HEK293 (cell line): ENCODE measurements around the gene CLASP1.

Source experiments
- BCL11A ChIP-seq: fragments of 450-650 bp; formaldehyde crosslinking; IDR thresholded peaks from 2 replicates; pipeline ENCODE4 v1.5.1; 2016; ENCODE audit warnings: low read depth, missing biosample characterization, missing genetic modification characterization
- CTCF ChIP-seq: fragments of 450-650 bp; formaldehyde crosslinking; IDR thresholded peaks from 2 replicates; pipeline ENCODE4 v1.5.1; 2016; ENCODE audit warnings: missing biosample characterization, missing genetic modification characterization
- HOXA7 ChIP-seq: sonication (generic); formaldehyde crosslinking; IDR thresholded peaks from 2 replicates; pipeline ENCODE4 v1.8.1; 2022; ENCODE audit warnings: missing genetic modification reagents, borderline replicate concordance
- KLF7 ChIP-seq: fragments of 450-650 bp; formaldehyde crosslinking; IDR thresholded peaks from 2 replicates; pipeline ENCODE4 v1.5.1; 2016; ENCODE audit warnings: missing biosample characterization, missing genetic modification characterization, borderline replicate concordance
- KLF9 ChIP-seq: fragments of 450-650 bp; formaldehyde crosslinking; IDR thresholded peaks from 2 replicates; pipeline ENCODE4 v1.5.1; 2016; ENCODE audit warnings: missing biosample characterization, missing genetic modification characterization, low read depth
- MEIS1 ChIP-seq: sonication (generic); formaldehyde crosslinking; IDR thresholded peaks from 2 replicates; pipeline ENCODE4 v1.8.1; 2022; ENCODE audit warnings: missing genetic modification reagents, mild to moderate bottlenecking, borderline replicate concordance
- SP2 ChIP-seq: fragments of 450-650 bp; formaldehyde crosslinking; IDR thresholded peaks from 2 replicates; pipeline ENCODE4 v1.5.1; 2016; ENCODE audit warnings: missing biosample characterization, missing genetic modification characterization
- TCF7L2 ChIP-seq: IDR thresholded peaks from 2 replicates; pipeline ENCODE4 v1.6.1; 2011; ENCODE audit warnings: low read depth, mild to moderate bottlenecking, inconsistent platforms, low read length, moderate library complexity, borderline replicate concordance
- ZBTB1 ChIP-seq: fragments of 450-650 bp; formaldehyde crosslinking; IDR thresholded peaks from 2 replicates; pipeline ENCODE4 v1.5.1; 2016; ENCODE audit warnings: missing biosample characterization, missing genetic modification characterization
- ZBTB11 ChIP-seq: fragments of 450-650 bp; formaldehyde crosslinking; conservative IDR thresholded peaks from 2 replicates; pipeline ENCODE4 v1.5.1; 2016; ENCODE audit warnings: low read depth, missing biosample characterization, missing genetic modification characterization
- ZBTB20 ChIP-seq: fragments of 450-650 bp; formaldehyde crosslinking; IDR thresholded peaks from 2 replicates; pipeline ENCODE4 v1.5.1; 2016; ENCODE audit warnings: missing biosample characterization, missing genetic modification characterization
- ZNF157 ChIP-seq: fragments of 450-650 bp; formaldehyde crosslinking; IDR thresholded peaks from 2 replicates; pipeline ENCODE4 v1.5.1; 2016; ENCODE audit warnings: missing biosample characterization, missing genetic modification characterization
- ZNF473 ChIP-seq: fragments of 450-650 bp; formaldehyde crosslinking; IDR thresholded peaks from 2 replicates; pipeline ENCODE4 v1.5.1; 2017; ENCODE audit warnings: missing biosample characterization, missing genetic modification characterization
- ZNF513 ChIP-seq: fragments of 450-650 bp; IDR thresholded peaks from 2 replicates; pipeline ENCODE4 v1.5.1; 2018; ENCODE audit warnings: missing biosample characterization, missing genetic modification characterization
- ZNF548 ChIP-seq: fragments of 450-650 bp; formaldehyde crosslinking; IDR thresholded peaks from 2 replicates; pipeline ENCODE4 v1.5.1; 2016; ENCODE audit warnings: missing biosample characterization, missing genetic modification characterization
- ZNF560 ChIP-seq: fragments of 450-650 bp; formaldehyde crosslinking; IDR thresholded peaks from 2 replicates; pipeline ENCODE4 v1.5.1; 2017; ENCODE audit warnings: missing biosample characterization, missing genetic modification characterization, borderline replicate concordance
- ZNF621 ChIP-seq: fragments of 450-650 bp; formaldehyde crosslinking; IDR thresholded peaks from 2 replicates; pipeline ENCODE4 v1.5.1; 2017; ENCODE audit warnings: missing biosample characterization, missing genetic modification characterization
- ZNF639 ChIP-seq: fragments of 450-650 bp; formaldehyde crosslinking; IDR thresholded peaks from 2 replicates; pipeline ENCODE4 v1.5.1; 2016; ENCODE audit warnings: missing biosample characterization, missing genetic modification characterization
- ZNF658 ChIP-seq: fragments of 450-650 bp; formaldehyde crosslinking; IDR thresholded peaks from 2 replicates; pipeline ENCODE4; 2016; ENCODE audit warnings: missing biosample characterization, missing genetic modification characterization
- ZNF701 ChIP-seq: fragments of 450-650 bp; formaldehyde crosslinking; IDR thresholded peaks from 2 replicates; pipeline ENCODE4 v1.5.1; 2016; ENCODE audit warnings: missing biosample characterization, missing genetic modification characterization
- ZNF707 ChIP-seq: fragments of 450-650 bp; formaldehyde crosslinking; IDR thresholded peaks from 2 replicates; pipeline ENCODE4 v1.5.1; 2016; ENCODE audit warnings: missing biosample characterization, missing genetic modification characterization
- ZNF747 ChIP-seq: fragments of 450-650 bp; formaldehyde crosslinking; IDR thresholded peaks from 2 replicates; pipeline ENCODE4 v1.5.1; 2016; ENCODE audit warnings: missing biosample characterization, missing genetic modification characterization
- ZSCAN23 ChIP-seq: fragments of 450-650 bp; formaldehyde crosslinking; IDR thresholded peaks from 2 replicates; pipeline ENCODE4 v1.5.1; 2016; ENCODE audit warnings: missing biosample characterization, missing genetic modification characterization
- ZSCAN30 ChIP-seq: fragments of 450-650 bp; IDR thresholded peaks from 2 replicates; pipeline ENCODE4 v1.5.1; 2018; ENCODE audit warnings: missing biosample characterization, mild to moderate bottlenecking, missing genetic modification characterization, moderate library complexity
- TF ChIP-seq, protein P1 (sequence below): fragments of 450-650 bp; formaldehyde crosslinking; IDR thresholded peaks from 2 replicates; pipeline ENCODE4 v1.5.1; 2017; ENCODE audit warnings: missing biosample characterization, missing genetic modification characterization
- TF ChIP-seq, protein P2 (sequence below): fragments of 450-650 bp; formaldehyde crosslinking; IDR thresholded peaks from 2 replicates; pipeline ENCODE4 v1.5.1; 2016; ENCODE audit warnings: missing biosample characterization, missing genetic modification characterization

CLASP1 gene

DNA sequence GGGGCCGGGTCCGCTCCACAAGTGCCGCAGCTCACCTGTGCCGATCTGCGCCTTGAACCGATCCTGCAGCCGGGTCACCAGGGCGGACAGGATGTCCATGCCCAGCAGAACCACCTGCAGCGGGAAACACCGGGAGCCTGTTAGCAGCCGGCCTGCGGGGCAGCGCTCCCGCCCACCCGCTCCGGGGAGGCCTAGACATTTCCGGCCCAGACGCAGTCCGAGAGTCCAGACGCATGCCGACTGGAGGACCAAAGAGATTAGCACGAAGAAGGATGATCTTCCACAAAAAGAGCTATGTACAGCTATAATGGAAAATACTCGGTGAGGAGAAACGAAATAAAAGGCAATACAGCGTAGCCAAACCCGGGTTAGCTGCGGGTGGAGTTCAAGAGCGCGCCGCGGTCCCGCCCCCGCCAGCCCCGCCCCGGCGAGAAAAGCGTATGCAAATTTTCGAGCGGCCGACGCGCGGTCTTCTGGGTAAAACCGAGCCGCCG is 119.0 kb downstream of the CLASP1 start (continued):
- no peak for TF ChIP-seq ZNF639 (tag by site-specific recombination)
- TF ChIP-seq ZNF621 (tag by site-specific recombination) = no peak
- no peak for TF ChIP-seq BCL11A
- TF ChIP-seq ZBTB1 (tag by site-specific recombination) = no peak
- peak; percentile 87; the same call in 1 of the 2 replicates for TF ChIP-seq ZNF548
- no peak for TF ChIP-seq ZSCAN30 (tag by site-specific recombination)
- TF ChIP-seq ZNF473 = no peak
- TF ChIP-seq, protein P1, sequence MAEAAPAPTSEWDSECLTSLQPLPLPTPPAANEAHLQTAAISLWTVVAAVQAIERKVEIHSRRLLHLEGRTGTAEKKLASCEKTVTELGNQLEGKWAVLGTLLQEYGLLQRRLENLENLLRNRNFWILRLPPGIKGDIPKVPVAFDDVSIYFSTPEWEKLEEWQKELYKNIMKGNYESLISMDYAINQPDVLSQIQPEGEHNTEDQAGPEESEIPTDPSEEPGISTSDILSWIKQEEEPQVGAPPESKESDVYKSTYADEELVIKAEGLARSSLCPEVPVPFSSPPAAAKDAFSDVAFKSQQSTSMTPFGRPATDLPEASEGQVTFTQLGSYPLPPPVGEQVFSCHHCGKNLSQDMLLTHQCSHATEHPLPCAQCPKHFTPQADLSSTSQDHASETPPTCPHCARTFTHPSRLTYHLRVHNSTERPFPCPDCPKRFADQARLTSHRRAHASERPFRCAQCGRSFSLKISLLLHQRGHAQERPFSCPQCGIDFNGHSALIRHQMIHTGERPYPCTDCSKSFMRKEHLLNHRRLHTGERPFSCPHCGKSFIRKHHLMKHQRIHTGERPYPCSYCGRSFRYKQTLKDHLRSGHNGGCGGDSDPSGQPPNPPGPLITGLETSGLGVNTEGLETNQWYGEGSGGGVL = peak; percentile 96
- TF ChIP-seq ZNF707 (tag by site-specific recombination) = no peak
- TF ChIP-seq HOXA7 (CRISPR knock-in tag) = no peak
- peak; percentile 75 for TF ChIP-seq KLF9
- TF ChIP-seq TCF7L2 = no peak
- TF ChIP-seq ZNF747 (tag by site-specific recombination) = no peak
- no peak for TF ChIP-seq ZSCAN23 (tag by site-specific recombination)
- TF ChIP-seq ZBTB20 = peak; percentile 38; the same call in 1 of the 2 replicates
- no peak for TF ChIP-seq ZNF560 (tag by site-specific recombination)
- no peak for TF ChIP-seq ZNF658 (tag by site-specific recombination)
- TF ChIP-seq ZNF513 (tag by site-specific recombination) = no peak
- peak; percentile 89 for TF ChIP-seq ZBTB11 (tag by site-specific recombination)
- TF ChIP-seq CTCF (tag by site-specific recombination) = no peak
- TF ChIP-seq SP2 (tag by site-specific recombination) = peak; percentile 76
- no peak; the same call in 1 of the 2 replicates for TF ChIP-seq KLF7
- no peak for TF ChIP-seq ZNF701 (tag by site-specific recombination)
- TF ChIP-seq MEIS1 (CRISPR knock-in tag) = no peak
- TF ChIP-seq ZNF157 = no peak
- TF ChIP-seq, protein P2, sequence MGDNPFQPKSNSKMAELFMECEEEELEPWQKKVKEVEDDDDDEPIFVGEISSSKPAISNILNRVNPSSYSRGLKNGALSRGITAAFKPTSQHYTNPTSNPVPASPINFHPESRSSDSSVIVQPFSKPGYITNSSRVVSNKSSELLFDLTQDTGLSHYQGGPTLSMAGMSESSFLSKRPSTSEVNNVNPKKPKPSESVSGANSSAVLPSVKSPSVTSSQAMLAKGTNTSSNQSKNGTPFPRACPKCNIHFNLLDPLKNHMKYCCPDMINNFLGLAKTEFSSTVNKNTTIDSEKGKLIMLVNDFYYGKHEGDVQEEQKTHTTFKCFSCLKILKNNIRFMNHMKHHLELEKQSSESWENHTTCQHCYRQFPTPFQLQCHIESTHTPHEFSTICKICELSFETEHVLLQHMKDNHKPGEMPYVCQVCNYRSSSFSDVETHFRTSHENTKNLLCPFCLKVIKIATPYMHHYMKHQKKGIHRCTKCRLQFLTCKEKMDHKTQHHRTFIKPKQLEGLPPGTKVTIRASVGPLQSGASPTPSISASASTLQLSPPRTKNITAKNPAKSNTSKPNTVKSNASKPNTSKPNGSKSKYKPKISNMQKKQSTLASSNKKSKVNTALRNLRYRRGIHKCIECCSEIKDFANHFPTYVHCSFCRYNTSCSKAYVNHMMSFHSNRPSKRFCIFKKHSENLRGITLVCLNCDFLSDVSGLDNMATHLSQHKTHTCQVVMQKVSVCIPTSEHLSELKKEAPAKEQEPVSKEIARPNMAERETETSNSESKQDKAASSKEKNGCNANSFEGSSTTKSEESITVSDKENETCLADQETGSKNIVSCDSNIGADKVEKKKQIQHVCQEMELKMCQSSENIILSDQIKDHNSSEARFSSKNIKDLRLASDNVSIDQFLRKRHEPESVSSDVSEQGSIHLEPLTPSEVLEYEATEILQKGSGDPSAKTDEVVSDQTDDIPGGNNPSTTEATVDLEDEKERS (tag by site-specific recombination) = no peak
